Limb (tissue), 2 donors: ENCODE measurements around the gene KLHL8.
A peak's percentile ranks its signal among the peaks of the same experiment; 100 is the strongest.
"Not testable (repeated sequence)": the region's sequence is repeated elsewhere in the genome, so short reads cannot be mapped to it uniquely, and the experiment has no call there.

Source experiments
- DNase-seq, 2 donors: peaks; one replicate each; pipeline ENCODE4 v3.0.0-alpha.2; 2016; ENCODE audit errors: extremely low spot score in 2 of 2

Gene KLHL8

GRCh38 chr4:87228262-87228860, 7.9 kb upstream of the KLHL8 start:
- DNase-seq, result no peak

DNA sequence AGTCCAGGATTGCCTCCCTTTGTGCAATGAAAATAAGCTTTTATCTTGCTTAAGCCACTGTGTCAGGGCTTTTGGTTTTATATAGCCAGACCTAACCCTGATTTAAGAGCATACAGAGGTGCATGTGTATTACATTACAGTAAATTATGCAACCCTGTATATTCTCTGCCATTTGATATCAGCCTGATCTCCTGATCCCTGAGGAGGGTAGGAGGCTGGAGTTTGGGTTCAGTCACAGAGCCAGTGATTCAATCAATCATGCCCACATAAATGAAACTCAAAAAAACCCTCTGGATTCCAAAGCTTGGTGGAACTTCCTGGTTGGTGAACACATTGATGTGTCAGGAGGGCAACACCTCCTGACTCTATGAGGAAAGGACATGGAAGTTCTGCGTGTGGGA, 7.3 kb upstream of the KLHL8 start:
- no peak for DNase-seq

- DNase-seq, result no peak
Observed at GRCh38 chr4:87225936-87226335, 5.5 kb upstream of the KLHL8 start.

DNA sequence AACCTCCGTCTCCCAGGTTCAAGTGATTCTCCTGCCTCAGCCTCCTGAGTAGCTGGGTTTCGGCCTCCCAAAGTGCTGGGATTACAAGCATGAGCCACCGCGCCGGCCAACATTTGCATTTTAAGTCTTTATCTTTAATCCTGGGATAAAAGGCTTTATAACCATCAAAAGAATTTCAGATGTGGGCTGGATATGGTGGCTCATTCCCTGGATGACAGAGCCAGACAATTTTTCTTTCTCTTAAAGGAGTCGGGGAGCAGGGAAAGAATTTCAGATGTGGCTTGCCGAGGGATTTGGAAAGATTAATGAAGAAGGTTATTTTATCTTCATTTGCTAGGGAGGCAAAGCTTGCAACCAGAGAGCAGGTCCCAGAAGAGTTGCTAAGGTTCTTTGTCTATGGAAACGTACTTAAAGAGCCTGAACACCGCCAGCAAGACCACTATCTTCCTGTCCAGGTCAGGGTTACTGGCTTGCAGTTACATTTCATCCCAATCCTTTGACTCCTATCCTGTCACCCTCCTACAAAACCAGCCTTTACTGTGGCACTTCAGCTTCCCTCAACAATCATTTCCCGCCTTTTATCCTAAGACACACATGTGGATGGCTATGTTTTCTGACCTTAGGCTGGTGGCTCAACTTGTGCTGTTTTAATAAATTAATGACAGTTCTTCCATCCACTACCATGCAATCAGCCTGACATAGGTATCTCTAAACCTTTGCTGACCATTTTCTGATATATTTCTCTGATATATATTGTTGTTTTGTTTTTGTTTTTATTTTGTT, 3.9 kb upstream of the KLHL8 start:
- DNase-seq, result no peak

GRCh38 chr4:87219632-87220093, 755 bp downstream of the KLHL8 start:
- DNase-seq, result no peak

DNA sequence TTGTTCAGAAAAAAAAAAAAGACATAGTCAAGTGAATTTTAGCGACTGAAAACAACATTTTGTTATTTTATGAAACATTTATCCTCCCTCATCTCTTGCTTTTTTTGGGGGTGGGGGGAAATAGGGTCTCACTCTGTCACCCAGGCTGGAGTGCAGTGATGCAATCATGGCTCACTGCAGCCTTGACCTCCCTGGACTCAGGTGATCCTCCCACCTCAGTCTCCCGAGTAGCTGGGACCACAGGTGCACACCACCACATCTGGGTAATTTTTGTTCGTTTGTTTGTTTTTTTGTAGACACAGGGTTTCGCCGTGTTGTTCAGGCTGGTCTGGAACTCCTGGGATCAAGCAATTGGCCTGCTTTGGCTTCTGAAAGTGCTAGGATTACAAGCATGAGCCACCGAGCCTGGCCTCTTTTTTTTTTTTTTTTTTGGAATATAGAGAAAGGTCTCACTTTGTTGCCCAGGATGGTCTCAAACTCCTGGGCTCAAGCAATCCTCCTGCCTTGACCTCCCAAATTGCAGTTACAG, 3.1 kb downstream of the KLHL8 start:
- DNase-seq, result not testable (repeated sequence)

GRCh38 chr4:87216469-87216868, 3.9 kb downstream of the KLHL8 start:
- DNase-seq, result no peak

DNA sequence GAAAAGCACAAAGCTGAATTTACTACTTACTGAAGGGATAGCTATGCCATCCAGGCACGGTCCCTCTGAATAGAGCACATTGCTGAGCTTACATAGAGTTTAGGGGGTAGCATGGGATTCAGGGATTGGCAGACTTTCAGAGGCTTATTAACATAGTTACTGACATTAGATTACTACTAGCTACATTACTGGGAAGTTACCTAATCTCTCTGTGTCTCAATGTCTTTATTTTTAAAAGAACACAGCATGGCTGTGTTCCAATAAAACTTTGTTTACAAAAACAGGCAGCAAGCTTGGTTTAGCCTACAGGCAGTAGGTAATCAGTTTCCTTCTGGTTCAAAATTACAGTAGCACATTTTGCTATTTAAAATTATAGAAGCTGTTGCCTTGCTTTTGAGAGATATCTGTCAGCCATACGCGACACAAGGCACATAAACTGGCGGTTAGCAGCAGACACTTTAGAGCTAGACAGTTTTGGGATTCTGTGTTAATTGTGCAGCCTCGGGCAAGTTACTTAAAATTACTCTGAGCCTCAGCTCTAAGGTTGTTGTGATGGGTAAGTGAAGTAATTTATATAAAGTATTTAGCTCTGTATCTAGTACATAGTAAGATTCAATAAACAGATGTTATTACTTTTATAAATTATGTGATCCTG, 6.9 kb downstream of the KLHL8 start:
- no peak for DNase-seq

GRCh38 chr4:87211249-87211952, 9.0 kb downstream of the KLHL8 start:
- no peak for DNase-seq

- DNase-seq, result no peak
Observed at GRCh38 chr4:87209696-87210095, 10.7 kb downstream of the KLHL8 start.

- DNase-seq, result no peak
Observed at GRCh38 chr4:87209182-87209581, 11.2 kb downstream of the KLHL8 start.

DNA sequence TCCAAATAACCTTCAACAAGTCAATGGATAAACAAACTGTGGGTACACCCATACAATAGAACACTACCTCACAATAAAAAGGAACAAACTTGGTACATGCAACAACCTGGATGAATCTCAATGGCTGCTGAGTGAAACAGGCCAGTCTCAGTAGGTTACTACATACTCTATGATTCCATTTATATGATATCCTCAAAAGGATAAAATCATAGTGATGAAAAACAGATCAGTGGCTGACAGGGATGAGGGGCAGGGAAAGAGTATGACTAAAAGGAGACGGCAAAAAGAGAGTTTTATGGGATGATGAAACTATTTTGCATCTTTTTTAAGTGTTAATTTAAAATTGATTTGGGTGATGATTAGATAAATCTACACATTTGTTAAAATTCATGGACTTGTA, 15.9 kb downstream of the KLHL8 start:
- DNase-seq, result no peak

- DNase-seq, result no peak
Observed at GRCh38 chr4:87196927-87197326, 23.5 kb downstream of the KLHL8 start.

- no peak for DNase-seq
Observed at GRCh38 chr4:87196146-87196545, 24.3 kb downstream of the KLHL8 start.

- no peak for DNase-seq
Observed at GRCh38 chr4:87193958-87194675, 26.3 kb downstream of the KLHL8 start.

DNA sequence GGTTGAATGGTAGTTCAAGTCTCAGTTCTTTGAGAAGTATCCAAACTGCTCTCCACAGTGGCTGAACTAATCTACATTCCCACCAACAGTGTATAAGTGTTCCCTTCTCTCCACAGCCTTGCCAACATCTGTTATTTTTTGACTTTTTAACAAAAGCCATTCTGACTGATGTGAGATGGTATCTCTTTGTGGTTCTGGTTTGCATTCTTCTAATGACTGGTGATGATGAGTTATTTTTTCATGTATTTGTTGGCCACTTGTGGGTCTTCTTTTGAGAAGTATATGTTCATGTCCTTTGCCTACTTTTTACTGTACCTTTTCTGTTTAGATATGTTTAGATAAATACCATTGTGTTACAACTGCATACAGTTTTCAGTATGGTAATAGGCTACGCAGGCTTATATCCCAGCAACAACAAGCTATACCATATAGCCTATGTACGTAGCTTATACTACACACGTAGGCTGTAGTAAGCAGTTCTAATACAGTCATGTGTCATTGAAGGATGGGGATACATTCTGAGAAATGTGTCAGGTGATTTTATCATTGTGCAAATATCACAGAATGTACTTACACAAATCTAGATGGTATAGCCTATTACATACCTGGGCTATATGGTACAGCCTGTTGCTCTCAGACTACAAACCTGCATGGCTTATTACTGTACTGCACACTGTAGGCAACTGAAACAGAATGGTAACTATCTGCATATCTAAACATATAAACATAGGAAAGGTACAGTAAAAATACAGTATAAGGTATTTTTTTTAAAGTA, 28.1 kb downstream of the KLHL8 start:
- DNase-seq, result no peak

DNA sequence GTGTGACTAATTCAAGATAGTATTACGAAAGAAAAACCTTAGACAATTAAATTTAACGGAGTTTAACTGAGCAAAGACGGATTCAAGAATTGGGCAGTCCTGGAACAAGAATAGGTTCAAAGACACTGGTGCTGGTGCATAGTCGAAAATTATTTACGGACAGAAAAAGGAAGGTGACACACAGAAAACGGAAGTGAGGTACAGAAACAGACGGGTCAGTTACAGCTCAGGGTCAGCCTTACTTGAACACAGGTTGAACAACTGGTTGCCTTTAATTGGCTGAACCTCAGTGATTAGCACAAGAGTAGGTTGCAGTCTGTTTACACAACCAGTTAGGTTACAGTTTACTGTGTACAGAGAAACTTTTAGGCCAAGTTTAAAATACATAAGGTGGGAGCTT, 31.5 kb downstream of the KLHL8 start:
- no peak for DNase-seq

GRCh38 chr4:87188048-87188447, 32.4 kb downstream of the KLHL8 start:
- peak in 1 of 2 donors; percentile 83 for DNase-seq

DNA sequence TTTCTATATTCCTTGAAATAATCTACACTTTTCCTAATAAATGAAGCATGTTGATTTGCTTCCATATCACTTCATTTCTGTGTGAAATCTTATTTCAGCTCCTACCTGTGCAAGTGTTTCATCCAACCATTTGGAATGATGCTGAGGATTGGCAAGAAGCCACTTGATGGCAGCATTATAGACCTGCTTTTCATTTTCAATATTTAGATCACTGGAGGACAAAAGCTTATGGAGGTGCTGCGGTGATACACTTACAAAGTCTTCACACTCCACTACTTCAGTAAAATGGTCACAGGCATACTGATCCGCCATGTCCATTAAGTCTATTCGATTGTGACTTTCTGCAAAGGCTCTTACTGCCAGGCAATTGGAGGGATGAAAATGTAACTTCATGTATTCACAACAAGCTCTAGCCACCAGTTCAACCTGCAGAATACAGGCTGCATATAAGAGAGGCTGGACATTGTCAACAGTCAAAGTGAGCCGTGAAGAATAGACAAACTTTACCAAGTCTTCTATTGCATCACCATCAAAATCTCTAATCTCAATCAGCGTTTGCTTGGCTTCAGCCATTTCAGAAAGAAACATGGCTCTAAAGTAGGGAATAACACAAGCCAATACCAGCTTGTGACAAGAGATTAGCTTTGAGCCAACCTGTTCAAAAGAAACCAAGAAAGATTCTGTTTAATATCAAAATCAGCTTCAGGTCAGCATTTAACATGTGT, 35.1 kb downstream of the KLHL8 start:
- DNase-seq, result no peak

DNA sequence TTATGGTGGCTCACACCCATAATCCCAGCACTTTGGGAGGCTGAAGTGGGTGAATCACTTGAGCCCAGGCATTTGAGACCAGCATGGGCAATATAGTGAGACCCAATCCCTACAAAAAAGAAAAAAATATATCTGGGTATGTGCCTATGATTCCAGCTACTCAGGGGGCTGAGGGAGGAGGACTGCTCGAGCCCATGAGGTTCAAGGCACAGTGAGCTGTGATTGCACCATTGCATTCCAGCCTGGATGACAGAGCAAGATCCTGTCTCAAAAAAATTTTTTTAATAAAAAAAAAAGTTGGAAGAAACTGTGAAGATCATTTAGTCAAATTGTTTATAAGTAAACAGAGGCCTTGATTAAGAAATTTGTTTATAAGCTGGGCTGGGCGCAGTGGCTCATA, 39.7 kb downstream of the KLHL8 start:
- no peak for DNase-seq
